PC-9 (cell line): ENCODE results near the gene TPRG1. TPM values are rescaled to one million over a fixed set of nuclear protein-coding genes. Genes with fewer than 3 reads are reported as not detected.

ENCODE experiments used
- BruUV-seq: library from RNA; stranded (reverse); fragments of 400-500 nt; replicated peaks from 2 replicates; lab custom pipeline; 2021; lab: Mats Ljungman, UMichigan
- CTCF ChIA-PET: fragments of 300-600 bp; sonication (Branson Sonifier 250); formaldehyde crosslinking; loops from one replicate; lab custom pipeline; 2022; ENCODE audit warnings: antibody characterized with exemption; lab: Charles Lee
- POLR2A ChIA-PET: fragments of 300-600 bp; sonication (Branson Sonifier 250); formaldehyde crosslinking; loops from one replicate; lab custom pipeline; 2022; ENCODE audit warnings: antibody characterized with exemption; ENCODE audit not compliant: unreplicated experiment; lab: Charles Lee
- DNase-seq, 2 experiments: peaks; one replicate each; pipeline versions ENCODE4 v3.0.0 to v3.0.0-alpha.2; 2015 to 2022; ENCODE audit warnings: mixed read lengths in 1 of 2
- H2AFZ ChIP-seq: fragments of 200-600 bp; sonication (generic); 2 replicates; pipeline ENCODE4 v1.8.1; 2017; ENCODE audit warnings: antibody characterized with exemption
- H3F3A ChIP-seq: fragments of 200-600 bp; sonication (generic); 2 replicates; pipeline ENCODE4 v1.8.1; 2017; ENCODE audit warnings: antibody characterized with exemption, mild to moderate bottlenecking, low read depth; ENCODE audit not compliant: insufficient read depth
- H3K27ac ChIP-seq: fragments of 200-600 bp; sonication (generic); 2 replicates; pipeline ENCODE4 v1.6.1; 2016; ENCODE audit warnings: mixed run types
- H3K27me3 ChIP-seq: fragments of 200-600 bp; sonication (generic); 2 replicates; pipeline ENCODE4 v1.6.1; 2016; ENCODE audit warnings: low read depth, mixed run types; ENCODE audit not compliant: insufficient read depth
- H3K36me3 ChIP-seq: fragments of 200-600 bp; sonication (generic); 2 replicates; pipeline ENCODE4 v1.6.1; 2016; ENCODE audit warnings: low read depth, mixed run types
- H3K4me1 ChIP-seq: fragments of 200-600 bp; sonication (generic); replicated peaks from 2 replicates; pipeline ENCODE4 v1.6.1; 2016; ENCODE audit warnings: mixed run types; ENCODE audit not compliant: insufficient read depth
- H3K4me2 ChIP-seq: fragments of 200-600 bp; sonication (generic); 2 replicates; pipeline ENCODE4 v1.6.1; 2017; ENCODE audit warnings: mixed run types
- H3K4me3 ChIP-seq: fragments of 200-600 bp; sonication (generic); 2 replicates; pipeline ENCODE4 v1.6.1; 2016; ENCODE audit warnings: mixed run types
- H3K79me2 ChIP-seq: fragments of 200-600 bp; sonication (generic); 2 replicates; pipeline ENCODE4 v1.6.1; 2017; ENCODE audit warnings: low read depth, mixed run types
- H3K9me2 ChIP-seq: fragments of 200-600 bp; sonication (generic); 2 replicates; pipeline ENCODE4 v1.8.1; 2017; ENCODE audit warnings: mild to moderate bottlenecking; ENCODE audit not compliant: insufficient read depth
- H3K9me3 ChIP-seq: fragments of 200-600 bp; sonication (generic); 2 replicates; pipeline ENCODE4 v1.8.1; 2016; ENCODE audit warnings: low read depth; ENCODE audit not compliant: insufficient read depth
- H4K20me1 ChIP-seq: fragments of 200-600 bp; sonication (generic); 2 replicates; pipeline ENCODE4 v1.8.1; 2017; ENCODE audit not compliant: insufficient read depth
- CTCF ChIP-seq: fragments of 200-600 bp; sonication (generic); conservative IDR thresholded peaks from 2 replicates; pipeline ENCODE4 v1.6.1; 2017; ENCODE audit warnings: mixed run types, antibody characterized with exemption, mild to moderate bottlenecking, moderate library complexity
- EZH2 ChIP-seq: fragments of 200-600 bp; sonication (generic); IDR thresholded peaks from 2 replicates; pipeline ENCODE4 v1.8.0; 2017; ENCODE audit warnings: antibody characterized with exemption, low read depth
- intact Hi-C: fragments of 100-400 bp; cut with micrococcal nuclease; formaldehyde crosslinking; loops from one replicate; pipeline ENCODE4 v1.10.0; 2022; ENCODE audit not compliant: unreplicated experiment
- total RNA-seq: library from RNA; stranded (reverse); gene quantifications from 2 replicates; pipeline ENCODE4 v1.2.3, GENCODE V29; 2021

The TPRG1 gene
- total RNA-seq, 1 experiment from 2014 or later = 1.9 TPM

DNA sequence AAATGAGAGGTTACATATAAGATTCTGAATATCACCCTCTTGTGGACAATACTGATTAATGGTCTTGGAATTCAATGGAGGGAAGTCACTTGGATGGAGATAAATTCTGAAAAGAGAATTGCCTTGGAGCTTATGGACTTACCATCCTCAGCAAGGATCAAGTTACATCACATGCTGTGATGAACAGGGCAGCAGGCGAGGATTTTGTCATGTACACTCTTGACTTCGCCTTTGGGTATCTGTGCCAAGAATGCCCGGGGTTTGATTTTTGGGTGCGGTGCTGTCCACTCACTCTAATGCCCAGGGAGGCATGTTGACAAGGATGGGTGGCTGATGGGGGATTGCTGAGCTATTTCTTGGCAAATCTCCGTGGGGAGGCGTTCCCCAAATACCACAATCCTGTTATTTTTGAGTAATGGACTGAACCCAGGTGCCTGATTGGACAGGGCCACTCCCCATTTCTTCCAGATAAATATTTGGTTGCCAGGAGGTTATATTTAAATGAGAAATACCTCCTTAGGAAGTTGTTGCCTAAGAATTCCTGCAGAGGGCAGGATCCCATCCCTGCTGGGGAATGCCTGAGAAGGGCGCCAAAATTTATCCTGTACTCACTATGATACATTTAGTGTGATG lies 96.3 kb downstream of the TPRG1 start:
- no TSS peak for BruUV-seq
- Histone ChIP-seq H3K4me2 (no peak overlapping the region), H3K4me3 (no peak overlapping the region), H3K4me1 (no peaks in the 10 kb centered on the region), H3K27me3 (no peaks in the 10 kb centered on the region), H4K20me1 (no peaks in the 10 kb centered on the region), H3K27ac (no peak overlapping the region), H3F3A (no peaks in the 10 kb centered on the region), H3K9me2 (no peaks in the 10 kb centered on the region), H3K9me3 (peaks cover 47% of the 10 kb centered on the region), H3K36me3 (0 out of 2 replicates have a peak, but pooled peaks cover 3% of the 10 kb centered on the region), H2AFZ (no peak overlapping the region), H3K79me2 (no peaks in the 10 kb centered on the region)
- intact Hi-C loops = no loop called here
- DNase-seq = peak; percentile 49 to 62
- CTCF ChIA-PET = interaction anchor here (0.6 to 1.0 kb wide), 2 partner anchors 37 to 125 kb away, joined by 3 to 5 read pairs; no protein-coding TSS in a partner anchor
- POLR2A ChIA-PET = no interaction called here
- TF ChIP-seq CTCF (no peak), EZH2 (no peak)

DNA sequence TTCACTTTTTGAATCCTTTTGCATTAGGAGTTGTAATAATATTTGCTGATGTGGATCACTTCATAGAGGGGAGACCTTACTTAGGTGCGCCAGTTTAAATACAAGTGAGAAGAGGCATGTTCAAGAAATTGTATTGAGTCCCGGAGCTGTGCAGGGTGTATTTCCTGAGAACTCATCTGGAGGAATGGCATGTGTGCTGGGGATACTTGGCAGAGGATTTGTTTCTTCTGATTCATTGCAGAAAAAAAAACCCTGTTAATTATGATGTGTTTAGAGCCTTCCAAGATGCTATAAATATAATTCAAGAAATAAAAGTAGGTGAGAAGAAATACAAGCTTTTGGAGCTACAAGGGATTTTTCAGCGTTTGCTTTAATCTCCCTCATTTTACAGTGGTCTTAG lies 97.6 kb downstream of the TPRG1 start:
- no peaks in the 10 kb centered on the region for H3K4me1 ChIP-seq
- H3K79me2 ChIP-seq = no peaks in the 10 kb centered on the region
- H2AFZ ChIP-seq = no peak overlapping the region
- no peak overlapping the region for H3K27ac ChIP-seq
- H3K4me3 ChIP-seq = no peak overlapping the region
- CTCF ChIA-PET = interaction anchor here (0.6 to 1.0 kb wide), 4 partner anchors 188 to 1528 kb away, joined by 3 to 5 read pairs (median 4); no protein-coding TSS in a partner anchor
- no peaks in the 10 kb centered on the region for H4K20me1 ChIP-seq
- no peak for DNase-seq
- POLR2A ChIA-PET = interaction anchor here (0.7 kb wide), 1 partner anchor 55 kb away, joined by 9 read pairs; no protein-coding TSS in a partner anchor
- no peak overlapping the region for H3K4me2 ChIP-seq
- peaks cover 43% of the 10 kb centered on the region for H3K9me3 ChIP-seq
- no peaks in the 10 kb centered on the region for H3F3A ChIP-seq
- intact Hi-C loops = no loop called here
- no TSS peak for BruUV-seq
- H3K27me3 ChIP-seq = no peaks in the 10 kb centered on the region
- peaks cover 3% of the 10 kb centered on the region; the same call in 1 of the 2 replicates for H3K36me3 ChIP-seq
- TF ChIP-seq CTCF (no peak), EZH2 (no peak)
- H3K9me2 ChIP-seq = no peaks in the 10 kb centered on the region

GRCh38 chr3:189270248-189270832 lies 98.6 kb downstream of the TPRG1 start:
- no peaks in the 10 kb centered on the region for H3F3A ChIP-seq
- H2AFZ ChIP-seq = no peak overlapping the region
- H3K9me2 ChIP-seq = no peaks in the 10 kb centered on the region
- CTCF ChIA-PET = interaction anchor here (0.5 kb wide), 1 partner anchor 162 kb away, joined by 5 read pairs; no protein-coding TSS in a partner anchor
- H3K4me1 ChIP-seq = no peaks in the 10 kb centered on the region
- H3K27ac ChIP-seq = no peak overlapping the region
- no TSS peak for BruUV-seq
- DNase-seq = peak; percentile 83 to 86
- POLR2A ChIA-PET = interaction anchor here (0.5 to 0.7 kb wide), 2 partner anchors 35 to 123 kb away, joined by 3 read pairs; no protein-coding TSS in a partner anchor
- no peaks in the 10 kb centered on the region for H3K27me3 ChIP-seq
- peak; percentile 78 for TF ChIP-seq CTCF
- no peak for TF ChIP-seq EZH2
- intact Hi-C loops = loop anchor here (1.0 to 10.0 kb wide), 13 partner anchors 34 to 678 kb away; no protein-coding TSS in a partner anchor
- H3K4me2 ChIP-seq = no peak overlapping the region
- H3K79me2 ChIP-seq = no peaks in the 10 kb centered on the region
- H3K4me3 ChIP-seq = no peak overlapping the region
- peaks cover 45% of the 10 kb centered on the region for H3K9me3 ChIP-seq
- peaks cover 3% of the 10 kb centered on the region; the same call in 1 of the 2 replicates for H3K36me3 ChIP-seq
- H4K20me1 ChIP-seq = no peaks in the 10 kb centered on the region
